Type B pancreatic cell (in vitro differentiated cells): ENCODE measurements around the gene MPIG6B. TPM values are rescaled to one million over a fixed set of nuclear protein-coding genes. Genes with fewer than 3 reads are reported as not detected.

Experiments used
- DNase-seq: peaks from one replicate; pipeline ENCODE4 v3.0.0; 2021; ENCODE audit warnings: mixed read lengths; ENCODE audit not compliant: unreplicated experiment; ENCODE audit errors: extremely low spot score
- H3K27ac Mint-ChIP-seq: 2 replicates; pipeline ENCODE4 v1.8.0; 2021; ENCODE audit warnings: mild to moderate bottlenecking, mixed read lengths
- H3K27me3 Mint-ChIP-seq: 2 replicates; pipeline ENCODE4 v1.8.0; 2021; ENCODE audit warnings: mixed read lengths
- H3K36me3 Mint-ChIP-seq: 2 replicates; pipeline ENCODE4 v1.8.0; 2021; ENCODE audit warnings: mixed read lengths
- H3K4me1 Mint-ChIP-seq: one replicate; pipeline ENCODE4 v1.8.0; 2021; ENCODE audit warnings: mixed read lengths; ENCODE audit not compliant: unreplicated experiment
- H3K4me3 Mint-ChIP-seq: 2 replicates; pipeline ENCODE4 v1.8.0; 2021; ENCODE audit warnings: mild to moderate bottlenecking, mixed read lengths
- H3K9me3 Mint-ChIP-seq: 2 replicates; pipeline ENCODE4 v1.8.0; 2021; ENCODE audit warnings: mixed read lengths
- microRNA-seq: library from miRNA; unstranded; fragments of <30 nt; microRNA quantifications from one replicate; pipeline ENCODE4, GENCODE V29; 2020
- total RNA-seq: library from RNA; stranded (reverse); gene quantifications from 2 replicates; pipeline ENCODE4 v1.2.1, GENCODE V29; 2021; ENCODE audit warnings: low replicate concordance
- TF ChIP-seq, protein P1 (sequence below): fragments of 200-600 bp; sonication (generic); conservative IDR thresholded peaks from 2 replicates; pipeline ENCODE4 v1.5.0; 2021; ENCODE audit warnings: antibody characterized with exemption, mild to moderate bottlenecking

MPIG6B gene
- total RNA-seq, 1 donor from 2014 or later, result 0.41 TPM

GRCh38 chr6:31770860-31771259 lies 47.7 kb downstream of the MPIG6B start:
- DNase-seq, result no peak
- no peak overlapping the region for H3K27ac Mint-ChIP-seq
- H3K36me3 Mint-ChIP-seq, result no peaks in the 10 kb centered on the region
- no peaks in the 10 kb centered on the region for H3K9me3 Mint-ChIP-seq
- TF ChIP-seq, protein P1, sequence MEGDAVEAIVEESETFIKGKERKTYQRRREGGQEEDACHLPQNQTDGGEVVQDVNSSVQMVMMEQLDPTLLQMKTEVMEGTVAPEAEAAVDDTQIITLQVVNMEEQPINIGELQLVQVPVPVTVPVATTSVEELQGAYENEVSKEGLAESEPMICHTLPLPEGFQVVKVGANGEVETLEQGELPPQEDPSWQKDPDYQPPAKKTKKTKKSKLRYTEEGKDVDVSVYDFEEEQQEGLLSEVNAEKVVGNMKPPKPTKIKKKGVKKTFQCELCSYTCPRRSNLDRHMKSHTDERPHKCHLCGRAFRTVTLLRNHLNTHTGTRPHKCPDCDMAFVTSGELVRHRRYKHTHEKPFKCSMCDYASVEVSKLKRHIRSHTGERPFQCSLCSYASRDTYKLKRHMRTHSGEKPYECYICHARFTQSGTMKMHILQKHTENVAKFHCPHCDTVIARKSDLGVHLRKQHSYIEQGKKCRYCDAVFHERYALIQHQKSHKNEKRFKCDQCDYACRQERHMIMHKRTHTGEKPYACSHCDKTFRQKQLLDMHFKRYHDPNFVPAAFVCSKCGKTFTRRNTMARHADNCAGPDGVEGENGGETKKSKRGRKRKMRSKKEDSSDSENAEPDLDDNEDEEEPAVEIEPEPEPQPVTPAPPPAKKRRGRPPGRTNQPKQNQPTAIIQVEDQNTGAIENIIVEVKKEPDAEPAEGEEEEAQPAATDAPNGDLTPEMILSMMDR, result no peak
- H3K4me3 Mint-ChIP-seq, result no peak overlapping the region
- H3K4me1 Mint-ChIP-seq, result peaks cover 10% of the 10 kb centered on the region
- H3K27me3 Mint-ChIP-seq, result no peaks in the 10 kb centered on the region

- no peak overlapping the region for H3K4me3 Mint-ChIP-seq
- H3K9me3 Mint-ChIP-seq, result no peaks in the 10 kb centered on the region
- no peaks in the 10 kb centered on the region for H3K27me3 Mint-ChIP-seq
- peaks cover 16% of the 10 kb centered on the region for H3K4me1 Mint-ChIP-seq
- no peak for DNase-seq
- TF ChIP-seq, protein P1, result no peak
- H3K36me3 Mint-ChIP-seq, result no peaks in the 10 kb centered on the region
- H3K27ac Mint-ChIP-seq, result no peak overlapping the region
Measured at GRCh38 chr6:31771992-31772358, 48.8 kb downstream of the MPIG6B start.

- no peaks in the 10 kb centered on the region for H3K9me3 Mint-ChIP-seq
- peaks cover 11% of the 10 kb centered on the region for H3K4me1 Mint-ChIP-seq
- peak overlapping the region; percentile 64 for H3K27ac Mint-ChIP-seq
- TF ChIP-seq, protein P1, result no peak
- H3K27me3 Mint-ChIP-seq, result no peaks in the 10 kb centered on the region
- no peaks in the 10 kb centered on the region for H3K36me3 Mint-ChIP-seq
- H3K4me3 Mint-ChIP-seq, result peak overlapping the region; percentile 58
- DNase-seq, result no peak
Measured at GRCh38 chr6:31775184-31775583, 52.0 kb downstream of the MPIG6B start.

GRCh38 chr6:31775633-31776484 lies 52.7 kb downstream of the MPIG6B start:
- Mint-ChIP-seq H3K4me3 (peak overlapping the region; percentile 36), H3K9me3 (no peaks in the 10 kb centered on the region), H3K27ac (peak overlapping the region; percentile 64), H3K4me1 (peaks cover 11% of the 10 kb centered on the region), H3K27me3 (no peaks in the 10 kb centered on the region), H3K36me3 (no peaks in the 10 kb centered on the region)
- no peak for DNase-seq
- TF ChIP-seq, protein P1, result no peak

Small RNAs within 50 kb of the gene (microRNA-seq; reads per million reads assigned to microRNA genes)
- 1.1 reads per million for gene MIR4646

Other genes starting within 250 kb of the MPIG6B start
- gene MICB, start 225.2 kb upstream of the MPIG6B start, total RNA-seq, result 0.14 and 0.86 TPM in 2 replicates
- not detected in 2 replicates for gene MCCD1, start 194.4 kb upstream of the MPIG6B start, total RNA-seq
- gene DDX39B, start 181.4 kb upstream of the MPIG6B start, total RNA-seq, result 410 and 636 TPM in 2 replicates
- 1.6 and 5.9 TPM in 2 replicates for gene ATP6V1G2, start 176.8 kb upstream of the MPIG6B start, total RNA-seq
- 21.1 and 24.2 TPM in 2 replicates for gene NFKBIL1, start 175.8 kb upstream of the MPIG6B start, total RNA-seq
- gene LTA, start 151.1 kb upstream of the MPIG6B start, total RNA-seq, result 0.22 TPM in 1 of 2 replicates, not detected in the other
- gene TNF, start 147.8 kb upstream of the MPIG6B start, total RNA-seq, result not detected in 2 replicates
- 0.34 and 1.0 TPM in 2 replicates for gene LTB, start 140.9 kb upstream of the MPIG6B start, total RNA-seq
- gene LST1, start 137.1 kb upstream of the MPIG6B start, total RNA-seq, result not detected in 2 replicates
- not detected in 2 replicates for gene NCR3, start 130.4 kb upstream of the MPIG6B start, total RNA-seq
- gene AIF1, start 108.1 kb upstream of the MPIG6B start, total RNA-seq, result 0.59 and 3.8 TPM in 2 replicates
- 151 and 235 TPM in 2 replicates for gene PRRC2A, start 102.7 kb upstream of the MPIG6B start, total RNA-seq
- 334 and 378 TPM in 2 replicates for gene BAG6, start 70.7 kb upstream of the MPIG6B start, total RNA-seq
- gene APOM, start 67.5 kb upstream of the MPIG6B start, total RNA-seq, result 11.2 and 20.9 TPM in 2 replicates
- gene C6orf47, start 62.6 kb upstream of the MPIG6B start, total RNA-seq, result 22.3 and 28.1 TPM in 2 replicates
- gene GPANK1, start 58.4 kb upstream of the MPIG6B start, total RNA-seq, result 17.6 and 20.2 TPM in 2 replicates
- 142 and 175 TPM in 2 replicates for gene CSNK2B, start 57.3 kb upstream of the MPIG6B start, total RNA-seq
- gene LY6G5B, start 53.4 kb upstream of the MPIG6B start, total RNA-seq, result 13.9 and 22.0 TPM in 2 replicates
- gene LY6G5C, start 42.3 kb upstream of the MPIG6B start, total RNA-seq, result 2.0 and 2.3 TPM in 2 replicates
- 80.9 and 91.3 TPM in 2 replicates for gene ABHD16A, start 20.0 kb upstream of the MPIG6B start, total RNA-seq
- gene LY6G6F, start 16.5 kb upstream of the MPIG6B start, total RNA-seq, result not detected in 2 replicates
- 1.5 TPM in 1 of 2 replicates, not detected in the other for gene LY6G6D, start 8.0 kb upstream of the MPIG6B start, total RNA-seq
- 2.5 and 16.2 TPM in 2 replicates for gene LY6G6C, start 1.6 kb upstream of the MPIG6B start, total RNA-seq
- 101 and 138 TPM in 2 replicates for gene DDAH2, start 5.9 kb downstream of the MPIG6B start, total RNA-seq
- 294 and 381 TPM in 2 replicates for gene CLIC1, start 13.2 kb downstream of the MPIG6B start, total RNA-seq
- gene MSH5, start 16.6 kb downstream of the MPIG6B start, total RNA-seq, result 20.7 and 46.7 TPM in 2 replicates
- 3.2 and 8.9 TPM in 2 replicates for gene SAPCD1, start 39.3 kb downstream of the MPIG6B start, total RNA-seq
- 6.1 and 6.4 TPM in 2 replicates for gene VWA7, start 54.0 kb downstream of the MPIG6B start, total RNA-seq
- 89.0 and 104 TPM in 2 replicates for gene VARS1, start 72.4 kb downstream of the MPIG6B start, total RNA-seq
- 57.9 and 74.5 TPM in 2 replicates for gene LSM2, start 83.6 kb downstream of the MPIG6B start, total RNA-seq
- 1.8 and 1.9 TPM in 2 replicates for gene HSPA1L, start 91.9 kb downstream of the MPIG6B start, total RNA-seq
- 45.7 and 54.7 TPM in 2 replicates for gene HSPA1A, start 92.2 kb downstream of the MPIG6B start, total RNA-seq
- gene HSPA1B, start 104.4 kb downstream of the MPIG6B start, total RNA-seq, result 132 and 252 TPM in 2 replicates
- 46.9 and 62.5 TPM in 2 replicates for gene NEU1, start 139.4 kb downstream of the MPIG6B start, total RNA-seq
- gene SLC44A4, start 155.6 kb downstream of the MPIG6B start, total RNA-seq, result 8.8 and 10.6 TPM in 2 replicates
- gene EHMT2, start 174.3 kb downstream of the MPIG6B start, total RNA-seq, result 59.9 and 136 TPM in 2 replicates
- gene ZBTB12, start 178.7 kb downstream of the MPIG6B start, total RNA-seq, result 8.2 and 37.7 TPM in 2 replicates
- gene C2, start 204.3 kb downstream of the MPIG6B start, total RNA-seq, result 2.2 and 3.6 TPM in 2 replicates
- gene CFB, start 222.7 kb downstream of the MPIG6B start, total RNA-seq, result 7.8 and 13.6 TPM in 2 replicates
- gene NELFE, start 235.6 kb downstream of the MPIG6B start, total RNA-seq, result 63.9 and 73.0 TPM in 2 replicates
- gene SKIC2, start 235.8 kb downstream of the MPIG6B start, total RNA-seq, result 84.2 and 100 TPM in 2 replicates
- 24.2 and 28.9 TPM in 2 replicates for gene DXO, start 248.8 kb downstream of the MPIG6B start, total RNA-seq